Activated naive CD4-positive, alpha-beta T cell treated with anti-CD3 and anti-CD28 coated beads, Interleukin-2, amount 50 U/mL, for 24 hours (primary cell): ENCODE measurements around the gene EPHB2.

Experiments used
- H3K27ac Mint-ChIP-seq: one replicate; pipeline ENCODE4 v1.8.0; 2021; ENCODE audit warnings: mild to moderate bottlenecking, mixed read lengths
- H3K27me3 Mint-ChIP-seq: one replicate; pipeline ENCODE4 v1.8.0; 2021; ENCODE audit warnings: mixed read lengths
- H3K36me3 Mint-ChIP-seq: one replicate; pipeline ENCODE4 v1.8.0; 2021; ENCODE audit warnings: mixed read lengths
- H3K4me1 Mint-ChIP-seq: one replicate; pipeline ENCODE4 v1.8.0; 2021; ENCODE audit warnings: mixed read lengths
- H3K4me3 Mint-ChIP-seq: one replicate; pipeline ENCODE4 v1.8.0; 2021; ENCODE audit warnings: mild to moderate bottlenecking, mixed read lengths
- H3K9me3 Mint-ChIP-seq: one replicate; pipeline ENCODE4 v1.8.0; 2021; ENCODE audit warnings: mixed read lengths

Gene EPHB2

GRCh38 chr1:22790232-22791008 lies 79.8 kb downstream of the EPHB2 start:
- no peaks in the 10 kb centered on the region for H3K9me3 Mint-ChIP-seq
- no peak overlapping the region for H3K27ac Mint-ChIP-seq
- H3K27me3 Mint-ChIP-seq: no peaks in the 10 kb centered on the region
- H3K4me1 Mint-ChIP-seq: no peaks in the 10 kb centered on the region
- no peak overlapping the region for H3K4me3 Mint-ChIP-seq
- H3K36me3 Mint-ChIP-seq: no peaks in the 10 kb centered on the region

- Mint-ChIP-seq H3K27me3 (no peaks in the 10 kb centered on the region), H3K4me1 (no peaks in the 10 kb centered on the region), H3K27ac (no peak overlapping the region), H3K36me3 (no peaks in the 10 kb centered on the region), H3K9me3 (no peaks in the 10 kb centered on the region), H3K4me3 (no peak overlapping the region)
Observed at GRCh38 chr1:22791831-22792347, 81.2 kb downstream of the EPHB2 start.

DNA sequence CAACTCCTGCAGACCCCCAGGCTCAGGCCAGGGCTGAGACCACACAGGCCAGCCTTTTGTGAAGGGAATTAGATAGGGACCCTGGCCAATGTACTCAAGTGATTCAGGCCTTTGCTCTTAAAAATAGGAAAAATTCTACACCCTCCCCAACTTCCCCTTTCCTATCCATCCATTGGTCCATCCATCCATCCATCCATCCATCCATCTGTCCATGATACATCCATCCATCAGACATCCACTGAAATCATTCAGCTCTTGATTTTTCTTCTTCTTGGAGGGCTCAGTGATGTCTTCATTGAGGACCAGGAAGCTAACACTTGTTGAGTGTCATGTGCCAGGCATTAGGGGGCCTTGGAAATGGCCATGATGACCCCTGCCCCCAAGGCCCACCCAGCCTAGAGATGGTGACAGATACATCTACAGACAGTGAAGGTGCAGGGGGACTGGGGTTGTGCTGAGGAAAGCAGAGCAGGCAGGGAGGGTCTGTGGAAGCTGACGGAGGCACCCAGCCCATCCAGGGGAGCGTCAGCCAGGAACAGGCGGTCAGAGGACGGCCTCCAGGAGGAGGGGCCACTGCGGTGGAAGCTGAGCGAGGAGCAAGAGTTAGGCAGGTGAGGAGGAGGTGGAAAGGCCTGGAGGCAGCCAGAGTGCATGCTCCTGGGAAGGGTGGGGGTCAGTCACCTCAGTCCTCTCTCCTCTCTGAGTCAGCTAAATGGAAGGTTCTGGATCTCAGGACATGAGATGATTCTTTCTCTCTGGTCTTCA lies 81.9 kb downstream of the EPHB2 start:
- Mint-ChIP-seq H3K9me3 (no peaks in the 10 kb centered on the region), H3K4me1 (no peaks in the 10 kb centered on the region), H3K36me3 (no peaks in the 10 kb centered on the region), H3K4me3 (no peak overlapping the region), H3K27me3 (no peaks in the 10 kb centered on the region), H3K27ac (no peak overlapping the region)

GRCh38 chr1:22793647-22794046 lies 83.0 kb downstream of the EPHB2 start:
- Mint-ChIP-seq H3K27ac (no peak overlapping the region), H3K9me3 (no peaks in the 10 kb centered on the region), H3K4me3 (no peak overlapping the region), H3K27me3 (no peaks in the 10 kb centered on the region), H3K36me3 (no peaks in the 10 kb centered on the region), H3K4me1 (no peaks in the 10 kb centered on the region)

- H3K9me3 Mint-ChIP-seq: no peaks in the 10 kb centered on the region
- no peaks in the 10 kb centered on the region for H3K36me3 Mint-ChIP-seq
- H3K4me3 Mint-ChIP-seq: no peak overlapping the region
- H3K4me1 Mint-ChIP-seq: no peaks in the 10 kb centered on the region
- H3K27me3 Mint-ChIP-seq: no peaks in the 10 kb centered on the region
- no peak overlapping the region for H3K27ac Mint-ChIP-seq
Observed at GRCh38 chr1:22794647-22795365, 84.2 kb downstream of the EPHB2 start.

GRCh38 chr1:22795366-22795714 lies 84.7 kb downstream of the EPHB2 start:
- H3K36me3 Mint-ChIP-seq: no peaks in the 10 kb centered on the region
- no peaks in the 10 kb centered on the region for H3K4me1 Mint-ChIP-seq
- H3K9me3 Mint-ChIP-seq: no peaks in the 10 kb centered on the region
- H3K27ac Mint-ChIP-seq: no peak overlapping the region
- no peak overlapping the region for H3K4me3 Mint-ChIP-seq
- H3K27me3 Mint-ChIP-seq: no peaks in the 10 kb centered on the region

DNA sequence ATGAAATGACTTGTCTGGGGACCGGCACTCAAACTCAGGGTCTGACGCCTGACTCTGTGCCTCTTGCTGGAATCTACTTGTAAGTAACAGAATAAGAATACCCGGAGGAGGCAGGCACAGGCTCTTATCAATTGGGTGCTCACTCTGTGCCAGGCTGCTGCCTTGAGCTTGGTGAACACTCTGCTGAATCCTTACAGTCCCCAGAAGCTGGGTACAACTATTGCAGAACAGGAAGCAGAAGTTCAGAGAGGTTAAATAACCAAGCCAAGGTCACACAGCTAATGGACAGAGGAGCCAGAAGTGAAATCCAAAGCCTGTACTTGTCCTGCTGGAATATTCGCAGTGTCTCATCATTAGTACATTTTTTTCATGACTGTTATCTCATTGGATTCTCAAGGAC lies 86.0 kb downstream of the EPHB2 start:
- no peak overlapping the region for H3K27ac Mint-ChIP-seq

DNA sequence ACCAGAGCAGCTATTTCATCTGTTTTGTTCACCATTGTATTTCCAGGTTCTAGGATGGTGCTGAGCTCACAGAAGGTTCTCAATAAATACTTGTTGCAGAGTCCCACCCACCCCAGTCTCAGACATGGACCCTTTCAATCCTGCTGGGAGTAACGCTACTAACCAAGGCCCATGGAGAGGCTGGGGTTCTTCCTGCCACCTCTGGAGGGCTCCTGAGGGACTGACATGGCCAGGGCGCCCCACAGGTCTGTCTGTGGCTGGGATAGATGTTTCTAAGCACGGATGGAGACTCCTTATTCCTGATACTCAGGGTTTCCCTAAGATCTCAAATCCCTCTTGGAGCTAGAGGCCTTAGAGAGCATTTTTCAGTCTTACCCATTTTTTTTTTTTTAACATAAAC lies 87.4 kb downstream of the EPHB2 start:
- Mint-ChIP-seq H3K27me3 (no peaks in the 10 kb centered on the region), H3K27ac (no peak overlapping the region)

More for the DNA sequence above, 86.0 kb downstream of the EPHB2 start:
- Mint-ChIP-seq H3K36me3 (no peaks in the 10 kb centered on the region), H3K4me1 (no peaks in the 10 kb centered on the region), H3K4me3 (no peak overlapping the region), H3K27me3 (no peaks in the 10 kb centered on the region), H3K9me3 (no peaks in the 10 kb centered on the region)

GRCh38 chr1:22799971-22800370 lies 89.3 kb downstream of the EPHB2 start:
- no peaks in the 10 kb centered on the region for H3K36me3 Mint-ChIP-seq

More for the DNA sequence above, 87.4 kb downstream of the EPHB2 start:
- no peaks in the 10 kb centered on the region for H3K9me3 Mint-ChIP-seq
- H3K4me3 Mint-ChIP-seq: no peak overlapping the region
- no peaks in the 10 kb centered on the region for H3K4me1 Mint-ChIP-seq
- no peaks in the 10 kb centered on the region for H3K36me3 Mint-ChIP-seq

GRCh38 chr1:22800629-22801028 lies 90.0 kb downstream of the EPHB2 start:
- Mint-ChIP-seq H3K9me3 (no peaks in the 10 kb centered on the region), H3K4me1 (no peaks in the 10 kb centered on the region), H3K27ac (no peak overlapping the region), H3K27me3 (no peaks in the 10 kb centered on the region), H3K4me3 (no peak overlapping the region), H3K36me3 (no peaks in the 10 kb centered on the region)

More at GRCh38 chr1:22799971-22800370, 89.3 kb downstream of the EPHB2 start:
- H3K4me1 Mint-ChIP-seq: no peaks in the 10 kb centered on the region
- no peak overlapping the region for H3K27ac Mint-ChIP-seq
- no peaks in the 10 kb centered on the region for H3K27me3 Mint-ChIP-seq
- H3K9me3 Mint-ChIP-seq: no peaks in the 10 kb centered on the region
- H3K4me3 Mint-ChIP-seq: no peak overlapping the region

GRCh38 chr1:22801347-22801746 lies 90.7 kb downstream of the EPHB2 start:
- no peak overlapping the region for H3K4me3 Mint-ChIP-seq

DNA sequence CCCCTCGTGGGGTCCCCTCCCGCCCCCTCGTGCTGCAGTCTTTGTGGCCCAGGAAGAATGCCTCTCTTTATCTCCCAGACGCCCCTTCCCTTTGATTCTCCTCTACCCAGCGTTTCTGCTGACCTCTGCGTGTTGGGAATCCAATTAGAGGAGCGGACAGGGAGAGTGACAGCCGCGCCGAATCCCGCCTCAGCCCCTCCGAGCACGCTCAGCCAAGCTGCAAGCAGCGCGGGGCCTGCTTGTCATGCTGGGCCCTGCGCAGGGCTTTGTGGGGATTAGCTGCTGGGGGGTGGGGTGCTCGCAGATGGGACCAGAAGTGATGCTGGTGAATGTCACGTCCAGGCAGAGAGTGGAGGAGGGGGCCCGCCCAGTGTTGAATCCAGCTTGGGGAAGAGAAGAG lies 91.1 kb downstream of the EPHB2 start:
- Mint-ChIP-seq H3K27me3 (no peaks in the 10 kb centered on the region), H3K9me3 (no peaks in the 10 kb centered on the region), H3K36me3 (no peaks in the 10 kb centered on the region), H3K27ac (no peak overlapping the region), H3K4me1 (no peaks in the 10 kb centered on the region), H3K4me3 (no peak overlapping the region)

More at GRCh38 chr1:22801347-22801746, 90.7 kb downstream of the EPHB2 start:
- Mint-ChIP-seq H3K36me3 (no peaks in the 10 kb centered on the region), H3K4me1 (no peaks in the 10 kb centered on the region), H3K9me3 (no peaks in the 10 kb centered on the region), H3K27ac (no peak overlapping the region), H3K27me3 (no peaks in the 10 kb centered on the region)

DNA sequence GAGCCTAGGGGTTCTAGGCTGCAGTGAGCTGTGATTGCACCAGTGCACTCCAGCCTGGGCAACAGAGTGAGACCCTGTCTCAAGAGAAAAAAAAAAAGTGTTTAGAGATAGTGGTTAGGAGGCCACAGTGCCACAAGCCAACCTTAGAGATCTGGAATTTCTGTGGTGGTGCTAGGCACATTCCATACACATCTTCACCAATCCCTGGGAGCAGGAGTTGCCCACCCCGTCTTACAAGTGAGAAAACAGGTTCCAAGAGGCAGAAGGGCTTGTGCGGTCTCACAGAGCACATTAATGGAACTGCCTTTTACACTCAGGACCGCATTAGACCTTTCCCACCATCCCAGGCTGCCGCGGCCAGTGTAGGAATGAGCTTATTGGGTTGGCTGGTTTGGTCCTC lies 93.2 kb downstream of the EPHB2 start:
- Mint-ChIP-seq H3K27me3 (no peaks in the 10 kb centered on the region), H3K9me3 (no peaks in the 10 kb centered on the region), H3K27ac (no peak overlapping the region), H3K36me3 (no peaks in the 10 kb centered on the region), H3K4me1 (no peaks in the 10 kb centered on the region), H3K4me3 (no peak overlapping the region)

- Mint-ChIP-seq H3K4me1 (no peaks in the 10 kb centered on the region), H3K4me3 (no peak overlapping the region), H3K27ac (no peak overlapping the region), H3K36me3 (no peaks in the 10 kb centered on the region), H3K27me3 (no peaks in the 10 kb centered on the region), H3K9me3 (no peaks in the 10 kb centered on the region)
Observed at GRCh38 chr1:22804406-22804805, 93.8 kb downstream of the EPHB2 start.

DNA sequence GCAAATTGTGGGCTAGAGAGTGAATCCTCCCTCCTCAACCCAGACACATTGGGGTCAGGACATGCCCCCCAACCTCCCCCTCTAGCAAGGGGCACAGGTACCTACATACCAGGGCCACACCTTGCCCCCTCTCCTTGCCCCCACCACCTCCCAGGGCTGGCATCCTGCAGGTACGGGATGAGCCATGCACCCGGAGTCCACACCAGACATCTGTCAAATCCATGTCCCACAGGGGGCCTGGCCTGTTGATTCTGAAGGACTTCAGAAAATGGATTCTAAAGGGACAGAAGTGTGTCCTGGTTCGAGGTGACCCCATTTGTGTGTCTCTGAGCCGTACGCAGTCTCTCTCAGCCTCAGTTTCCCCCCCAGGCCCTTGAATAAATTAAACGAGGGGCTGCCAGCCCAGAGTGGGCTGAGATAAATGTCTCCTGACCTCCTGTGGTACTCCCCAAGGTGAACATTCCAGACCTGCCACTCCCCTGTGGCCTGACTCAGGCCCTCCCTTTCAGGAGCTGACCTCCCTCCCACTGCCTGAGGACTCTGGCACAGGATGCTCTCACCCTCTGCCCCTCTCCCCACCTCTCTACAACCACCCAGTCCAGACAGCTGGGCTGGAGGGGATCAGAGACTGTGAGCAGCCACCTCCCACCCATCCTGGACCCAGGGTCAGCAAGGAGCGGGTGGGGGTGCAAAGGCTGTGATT lies 94.5 kb downstream of the EPHB2 start:
- H3K9me3 Mint-ChIP-seq: no peaks in the 10 kb centered on the region
- no peaks in the 10 kb centered on the region for H3K36me3 Mint-ChIP-seq

More for the DNA sequence above, 94.5 kb downstream of the EPHB2 start:
- Mint-ChIP-seq H3K4me1 (no peaks in the 10 kb centered on the region), H3K27me3 (no peaks in the 10 kb centered on the region), H3K4me3 (no peak overlapping the region), H3K27ac (no peak overlapping the region)
